GM12878 (cell line): ENCODE data around the gene ARHGEF1. TPM values are rescaled to one million over a fixed set of nuclear protein-coding genes. Genes with fewer than 3 reads are reported as not detected.

Experiments
- ATAC-seq: fragments of 200-7000 bp; cut with Tn5 transposase; 3 replicates; pipeline ENCODE4 v1.9.1; 2020; ENCODE audit warnings: mild to moderate bottlenecking, moderate library complexity
- BruUV-seq: library from RNA; stranded (reverse); fragments of 400-500 nt; replicated peaks from 2 replicates; lab custom pipeline; 2021; lab: Mats Ljungman, UMichigan
- CTCF ChIA-PET: fragments of 300-600 bp; sonication (Branson Sonifier 250); formaldehyde crosslinking; extraction: SDS; loops from one replicate; lab custom pipeline; 2021; ENCODE audit warnings: inconsistent platforms; lab: Yijun Ruan, JAX
- POLR2A ChIA-PET: fragments of 350-600 bp; formaldehyde crosslinking; extraction: SDS; loops from one replicate; lab custom pipeline; 2021; ENCODE audit warnings: inconsistent platforms; lab: Charles Lee
- RAD21 ChIA-PET: fragments of 300-600 bp; sonication (Branson Sonifier 250); formaldehyde crosslinking; loops from one replicate; lab custom pipeline; 2023; ENCODE audit warnings: antibody characterized with exemption; ENCODE audit not compliant: unreplicated experiment; lab: Charles Lee
- SMC1A ChIA-PET: fragments of 300-600 bp; sonication (Branson Sonifier 250); formaldehyde crosslinking; loops from one replicate; lab custom pipeline; 2023; ENCODE audit not compliant: unreplicated experiment, uncharacterized antibody; lab: Charles Lee
- DNase-seq: peaks from one replicate; pipeline ENCODE4 v3.0.0-alpha.2; 2011; ENCODE audit warnings: low read depth, low spot score
- FAIRE-seq: peaks from 3 replicates; lab custom pipeline; 2011; peaks lifted over from hg19 to GRCh38; lab: Jason Lieb, UNC
- H2AFZ ChIP-seq: 2 replicates; pipeline ENCODE4 v1.6.0; 2011; ENCODE audit warnings: low read depth, low read length, control low read depth; ENCODE audit not compliant: control insufficient read depth
- H3K27ac ChIP-seq: 2 replicates; pipeline ENCODE4 v1.5.1; 2011; ENCODE audit warnings: control low read depth; ENCODE audit not compliant: control insufficient read depth, insufficient read depth
- H3K27me3 ChIP-seq, 2 experiments: replicated peaks in 1 of 2; 2 replicates each; pipeline versions ENCODE4 v1.6.0 to v1.6.1; 2011; ENCODE audit warnings: low read length in 1 of 2; ENCODE audit not compliant: control insufficient read depth in 2 of 2, insufficient read depth in 2 of 2
- H3K36me3 ChIP-seq, 2 experiments: 2 replicates each; pipeline ENCODE4 v1.5.1; 2011; ENCODE audit warnings: low read length in 1 of 2; ENCODE audit not compliant: control insufficient read depth in 2 of 2, insufficient read depth in 2 of 2
- H3K4me1 ChIP-seq: 2 replicates; pipeline ENCODE4 v1.6.1; 2011; ENCODE audit warnings: mild to moderate bottlenecking, low read length, moderate library complexity, mixed read lengths; ENCODE audit not compliant: control insufficient read depth, insufficient read depth
- H3K4me2 ChIP-seq: 2 replicates; pipeline ENCODE4 v1.6.0; 2011; ENCODE audit warnings: control low read depth; ENCODE audit not compliant: control insufficient read depth, insufficient read depth
- H3K4me3 ChIP-seq: fragments of 200-600 bp; sonication (generic); 2 replicates; pipeline ENCODE4 v1.5.1; 2016
- H3K79me2 ChIP-seq: 2 replicates; pipeline ENCODE4 v1.6.0; 2011; ENCODE audit warnings: low read length; ENCODE audit not compliant: control insufficient read depth, insufficient read depth
- H3K9ac ChIP-seq: 2 replicates; pipeline ENCODE4 v1.8.0; 2011; ENCODE audit warnings: low read length, control low read depth, mixed read lengths; ENCODE audit not compliant: control insufficient read depth, insufficient read depth
- H3K9me3 ChIP-seq: replicated peaks from 3 replicates; pipeline ENCODE4 v1.5.1; 2011; ENCODE audit warnings: mild to moderate bottlenecking, low read length; ENCODE audit not compliant: control insufficient read depth, insufficient read depth
- H4K20me1 ChIP-seq: 2 replicates; pipeline ENCODE4 v1.6.0; 2011; ENCODE audit not compliant: control insufficient read depth, insufficient read depth
- ATF7 ChIP-seq: fragments of 450-650 bp; IDR thresholded peaks from 2 replicates; pipeline ENCODE4 v1.6.1; 2016; ENCODE audit warnings: low read depth, mild to moderate bottlenecking
- CHD4 ChIP-seq: fragments of 200-600 bp; sonication (generic); IDR thresholded peaks from 2 replicates; pipeline ENCODE4 v1.6.1; 2016; ENCODE audit warnings: mild to moderate bottlenecking
- CREB1 ChIP-seq: IDR thresholded peaks from 2 replicates; pipeline ENCODE4 v1.6.1; 2012; ENCODE audit warnings: low read depth, mild to moderate bottlenecking, inconsistent platforms
- WGBS: methylation state at CpG from one replicate; pipeline ENCODE4 v1.1.6; 2016; ENCODE audit warnings: low lambda C conversion rate; ENCODE audit not compliant: insufficient replicate concordance, insufficient coverage; ENCODE audit errors: missing lambda C conversion rate; 5-methylcytosine and 5-hydroxymethylcytosine counted together
- in situ Hi-C: fragments of 300-500 bp; cut with MboI; formaldehyde crosslinking; loops from 9 replicates; pipeline ENCODE4 v1.14.3; 2018; ENCODE audit warnings: mixed read lengths
- intact Hi-C: fragments of 100-400 bp; cut with micrococcal nuclease; formaldehyde crosslinking; loops from one replicate; pipeline ENCODE4 v1.14.2; 2022; ENCODE audit not compliant: unreplicated experiment
- polyA plus RNA-seq, 11 experiments: library from polyadenylated mRNA; depleted of rRNA in 4 of 11; unstranded in 6 of 11; stranded (reverse) in 5 of 11; fragments of >200 nt; fragmentation: Nextera tagmentation in 4 of 11; fragmentation: Illumina TruSeq in 1 of 11; extraction: Ambion mirVana in 4 of 11; extraction: Trizol in 1 of 11; gene quantifications; 1 replicate in 1 of 11; 2 replicates in 10 of 11; pipeline versions ENCODE4 v1.2.1 to v1.2.3, GENCODE V29; 2011 to 2016; ENCODE audit warnings: inconsistent platforms in 2 of 11, missing spikeins in 2 of 11, low read depth in 1 of 11
- total RNA-seq, 4 experiments: library from RNA; depleted of rRNA in 3 of 4; stranded (reverse); fragments of >200 nt in 3 of 4; fragmentation: Illumina TruSeq in 1 of 4; extraction: Trizol in 1 of 4; gene quantifications; 2 replicates each; pipeline versions ENCODE4 v1.2.1 to v1.2.3, GENCODE V29; 2013 to 2021
- TF ChIP-seq, protein P1 (sequence below): fragments of 450-650 bp; IDR thresholded peaks from 2 replicates; pipeline ENCODE4 v1.6.1; 2016; ENCODE audit warnings: mild to moderate bottlenecking
- TF ChIP-seq, protein P2 (sequence below): fragments of 450-650 bp; IDR thresholded peaks from 2 replicates; pipeline ENCODE4 v1.6.1; 2017; ENCODE audit warnings: mild to moderate bottlenecking
- TF ChIP-seq, protein P3 (sequence below): fragments of 450-650 bp; IDR thresholded peaks from 2 replicates; pipeline ENCODE4 v1.6.1; 2014; ENCODE audit warnings: mild to moderate bottlenecking
- TF ChIP-seq, protein P4 (sequence below): IDR thresholded peaks from 2 replicates; pipeline ENCODE4 v1.6.1; 2011; ENCODE audit warnings: borderline replicate concordance, low read depth, mild to moderate bottlenecking, moderate library complexity, low read length; ENCODE audit not compliant: insufficient read depth, poor library complexity, severe bottlenecking

ARHGEF1 gene
- total and polyA plus RNA-seq, 10 of the 15 experiments (the other 5 are each of a cell fraction or from before 2014, with no cell fraction given) = 1.2 to 207 (median 53.9) TPM

DNA sequence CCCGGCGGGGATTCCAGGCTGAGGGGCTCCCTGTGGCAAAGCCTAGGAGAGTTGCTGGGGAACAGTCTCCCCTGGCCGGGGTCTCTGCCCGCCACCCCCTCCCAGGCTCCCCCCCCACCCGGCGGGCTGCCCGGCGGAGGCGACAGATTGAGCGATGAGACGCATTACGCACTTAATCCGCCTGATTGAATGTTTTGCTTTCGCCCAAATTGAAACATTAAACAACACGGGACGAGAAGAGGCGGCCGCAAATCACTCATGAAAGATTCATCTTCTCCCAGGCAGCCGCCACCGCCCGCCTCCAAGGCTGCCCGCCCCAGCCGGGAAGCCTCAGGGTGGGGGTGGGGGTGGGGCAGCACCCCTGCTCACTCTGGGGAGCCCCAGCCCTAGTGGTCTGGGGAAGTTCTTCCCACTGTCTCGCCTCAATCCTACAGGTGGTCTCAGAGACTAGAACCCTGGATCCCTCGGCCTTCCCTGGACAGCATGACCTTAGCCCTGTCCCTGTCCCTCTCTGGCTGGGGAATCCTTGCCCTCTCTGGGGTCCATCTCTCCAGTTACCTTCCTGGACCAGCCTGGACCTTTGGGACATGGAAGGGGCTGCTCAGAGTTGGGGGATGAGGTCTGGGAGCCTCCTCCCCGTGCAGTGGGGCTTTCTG, 52.9 kb downstream of the ARHGEF1 start (continued):
- TF ChIP-seq, protein P1, sequence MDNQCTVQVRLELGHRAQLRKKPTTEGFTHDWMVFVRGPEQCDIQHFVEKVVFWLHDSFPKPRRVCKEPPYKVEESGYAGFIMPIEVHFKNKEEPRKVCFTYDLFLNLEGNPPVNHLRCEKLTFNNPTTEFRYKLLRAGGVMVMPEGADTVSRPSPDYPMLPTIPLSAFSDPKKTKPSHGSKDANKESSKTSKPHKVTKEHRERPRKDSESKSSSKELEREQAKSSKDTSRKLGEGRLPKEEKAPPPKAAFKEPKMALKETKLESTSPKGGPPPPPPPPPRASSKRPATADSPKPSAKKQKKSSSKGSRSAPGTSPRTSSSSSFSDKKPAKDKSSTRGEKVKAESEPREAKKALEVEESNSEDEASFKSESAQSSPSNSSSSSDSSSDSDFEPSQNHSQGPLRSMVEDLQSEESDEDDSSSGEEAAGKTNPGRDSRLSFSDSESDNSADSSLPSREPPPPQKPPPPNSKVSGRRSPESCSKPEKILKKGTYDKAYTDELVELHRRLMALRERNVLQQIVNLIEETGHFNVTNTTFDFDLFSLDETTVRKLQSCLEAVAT = no peak
- TF ChIP-seq CREB1 = no peak
- TF ChIP-seq, protein P2, sequence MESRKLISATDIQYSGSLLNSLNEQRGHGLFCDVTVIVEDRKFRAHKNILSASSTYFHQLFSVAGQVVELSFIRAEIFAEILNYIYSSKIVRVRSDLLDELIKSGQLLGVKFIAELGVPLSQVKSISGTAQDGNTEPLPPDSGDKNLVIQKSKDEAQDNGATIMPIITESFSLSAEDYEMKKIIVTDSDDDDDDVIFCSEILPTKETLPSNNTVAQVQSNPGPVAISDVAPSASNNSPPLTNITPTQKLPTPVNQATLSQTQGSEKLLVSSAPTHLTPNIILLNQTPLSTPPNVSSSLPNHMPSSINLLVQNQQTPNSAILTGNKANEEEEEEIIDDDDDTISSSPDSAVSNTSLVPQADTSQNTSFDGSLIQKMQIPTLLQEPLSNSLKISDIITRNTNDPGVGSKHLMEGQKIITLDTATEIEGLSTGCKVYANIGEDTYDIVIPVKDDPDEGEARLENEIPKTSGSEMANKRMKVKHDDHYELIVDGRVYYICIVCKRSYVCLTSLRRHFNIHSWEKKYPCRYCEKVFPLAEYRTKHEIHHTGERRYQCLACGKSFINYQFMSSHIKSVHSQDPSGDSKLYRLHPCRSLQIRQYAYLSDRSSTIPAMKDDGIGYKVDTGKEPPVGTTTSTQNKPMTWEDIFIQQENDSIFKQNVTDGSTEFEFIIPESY = no peak
- TF ChIP-seq ATF7 = no peak
- TF ChIP-seq, protein P3, sequence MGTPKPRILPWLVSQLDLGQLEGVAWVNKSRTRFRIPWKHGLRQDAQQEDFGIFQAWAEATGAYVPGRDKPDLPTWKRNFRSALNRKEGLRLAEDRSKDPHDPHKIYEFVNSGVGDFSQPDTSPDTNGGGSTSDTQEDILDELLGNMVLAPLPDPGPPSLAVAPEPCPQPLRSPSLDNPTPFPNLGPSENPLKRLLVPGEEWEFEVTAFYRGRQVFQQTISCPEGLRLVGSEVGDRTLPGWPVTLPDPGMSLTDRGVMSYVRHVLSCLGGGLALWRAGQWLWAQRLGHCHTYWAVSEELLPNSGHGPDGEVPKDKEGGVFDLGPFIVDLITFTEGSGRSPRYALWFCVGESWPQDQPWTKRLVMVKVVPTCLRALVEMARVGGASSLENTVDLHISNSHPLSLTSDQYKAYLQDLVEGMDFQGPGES = no peak

DNA sequence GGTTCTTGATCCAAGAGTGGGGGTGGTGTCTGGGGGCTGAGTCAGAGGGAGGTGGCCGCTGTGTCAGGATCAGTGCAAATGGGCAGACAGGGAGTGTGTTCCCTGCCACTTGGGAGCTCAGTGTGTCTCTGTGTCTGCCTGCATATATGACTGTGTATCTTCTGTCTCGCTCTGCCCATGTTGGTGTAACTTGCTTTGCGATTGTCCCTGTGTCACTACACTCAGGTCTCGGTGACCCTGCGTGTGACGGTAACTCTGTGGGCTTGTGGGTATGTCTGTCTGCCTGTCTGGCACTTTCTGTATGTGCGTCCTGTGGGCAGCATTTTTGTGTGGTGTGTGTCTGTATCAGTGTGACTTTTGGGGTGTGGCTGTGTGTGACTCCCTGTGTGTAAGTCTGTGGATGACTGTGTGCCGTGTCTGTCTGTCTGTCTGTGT, 53.4 kb downstream of the ARHGEF1 start:
- POLR2A ChIA-PET = interaction anchor here (0.6 kb wide), 1 partner anchor 37 kb away, joined by 4 read pairs; no protein-coding TSS in a partner anchor
- in situ Hi-C loops (loop anchor here (25.0 kb wide), 1 partner anchor 1826 kb away; the partner anchor contains the start of gene SMG9), intact Hi-C loops (no loop called here)
- 37% methylated on average over 8 of the region's 8 CpGs for WGBS
- FAIRE-seq (no peak), ATAC-seq (no peak), DNase-seq (no peak)
- peaks cover 0 to 3% of the 10 kb centered on the region in 2 experiments; a peak in 2 of 4 replicates for H3K27me3 ChIP-seq
- H3K4me1 ChIP-seq = peaks cover 28% of the 10 kb centered on the region
- H2AFZ ChIP-seq = no peak overlapping the region
- TF ChIP-seq, protein P4, sequence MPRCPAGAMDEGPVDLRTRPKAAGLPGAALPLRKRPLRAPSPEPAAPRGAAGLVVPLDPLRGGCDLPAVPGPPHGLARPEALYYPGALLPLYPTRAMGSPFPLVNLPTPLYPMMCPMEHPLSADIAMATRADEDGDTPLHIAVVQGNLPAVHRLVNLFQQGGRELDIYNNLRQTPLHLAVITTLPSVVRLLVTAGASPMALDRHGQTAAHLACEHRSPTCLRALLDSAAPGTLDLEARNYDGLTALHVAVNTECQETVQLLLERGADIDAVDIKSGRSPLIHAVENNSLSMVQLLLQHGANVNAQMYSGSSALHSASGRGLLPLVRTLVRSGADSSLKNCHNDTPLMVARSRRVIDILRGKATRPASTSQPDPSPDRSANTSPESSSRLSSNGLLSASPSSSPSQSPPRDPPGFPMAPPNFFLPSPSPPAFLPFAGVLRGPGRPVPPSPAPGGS = peak; percentile 29
- TF ChIP-seq CHD4 = no peak
- no peak overlapping the region for H3K4me3 ChIP-seq
- no peak overlapping the region for H3K4me2 ChIP-seq
- SMC1A ChIA-PET = interaction anchor here (1.5 to 1.6 kb wide), 2 partner anchors 9 to 63 kb away, joined by 4 read pairs; no protein-coding TSS in a partner anchor
- CTCF ChIA-PET = interaction anchor here (0.6 to 2.3 kb wide), 6 partner anchors 9 to 72 kb away, joined by 3 to 17 read pairs (median 4); no protein-coding TSS in a partner anchor
- H4K20me1 ChIP-seq = no peaks in the 10 kb centered on the region
- RAD21 ChIA-PET = interaction anchor here (2.1 kb wide), 1 partner anchor 63 kb away, joined by 6 read pairs; no protein-coding TSS in a partner anchor
- no peaks in the 10 kb centered on the region for H3K79me2 ChIP-seq
- H3K9me3 ChIP-seq = no peaks in the 10 kb centered on the region
- no peaks in the 10 kb centered on the region for H3K36me3 ChIP-seq
- H3K9ac ChIP-seq = no peak overlapping the region
- no peak overlapping the region for H3K27ac ChIP-seq
- BruUV-seq = no TSS peak
